ENCODE results near the gene VWCE.
"Not testable (repeated sequence)": the region's sequence is repeated elsewhere in the genome, so short reads cannot be mapped to it uniquely, and the experiment has no call there.

- TF ChIP-seq CTCF, POLR2A (IDR thresholded peaks at IDR 0.05): not testable (repeated sequence)
Measured at GRCh38 chr11:61222692-61223091, 72.4 kb downstream of the VWCE start.
